OCI-LY7 (cell line): ENCODE data around the gene PAQR6. TPM values are rescaled to one million over a fixed set of nuclear protein-coding genes. Genes with fewer than 3 reads are reported as not detected.

Experiments used
- BruUV-seq: library from RNA; stranded (reverse); fragments of 400-500 nt; replicated peaks from 2 replicates; lab custom pipeline; 2021; lab: Mats Ljungman, UMichigan
- CTCF ChIA-PET: fragments of 300-600 bp; sonication (Branson Sonifier 250); formaldehyde crosslinking; loops from one replicate; lab custom pipeline; 2022; ENCODE audit warnings: antibody characterized with exemption; ENCODE audit not compliant: unreplicated experiment; lab: Charles Lee
- POLR2A ChIA-PET: fragments of 300-600 bp; sonication (Branson Sonifier 250); formaldehyde crosslinking; loops from one replicate; lab custom pipeline; 2022; ENCODE audit warnings: antibody characterized with exemption; lab: Charles Lee
- DNase-seq: peaks from one replicate; pipeline ENCODE4 v3.0.0-alpha.2; 2015; ENCODE audit warnings: low spot score
- H2AFZ ChIP-seq: fragments of 200-600 bp; sonication (generic), shearing (Covaris generic); 2 replicates; pipeline ENCODE4 v1.6.1; 2014; ENCODE audit warnings: mild to moderate bottlenecking, antibody characterized with exemption, low read length, moderate library complexity
- H3K27ac ChIP-seq: fragments of 200-600 bp; sonication (generic); 2 replicates; pipeline ENCODE4 v1.5.1; 2014; ENCODE audit warnings: mixed run types, low read depth, mild to moderate bottlenecking, moderate library complexity, low read length, inconsistent platforms; ENCODE audit not compliant: poor library complexity, severe bottlenecking
- H3K36me3 ChIP-seq: fragments of 200-600 bp; sonication (generic); 2 replicates; pipeline ENCODE4 v1.6.1; 2014; ENCODE audit warnings: mild to moderate bottlenecking, antibody characterized with exemption, low read length, moderate library complexity, mixed read lengths; ENCODE audit not compliant: insufficient read depth
- H3K4me1 ChIP-seq: fragments of 200-600 bp; sonication (generic); 2 replicates; pipeline ENCODE4 v1.5.1; 2014; ENCODE audit warnings: mild to moderate bottlenecking, low read length; ENCODE audit not compliant: insufficient read depth, poor library complexity, severe bottlenecking
- H3K4me2 ChIP-seq: fragments of 200-600 bp; sonication (generic); 2 replicates; pipeline ENCODE4 v1.6.1; 2014; ENCODE audit warnings: mild to moderate bottlenecking, low read length
- H3K4me3 ChIP-seq: fragments of 200-600 bp; sonication (generic); 2 replicates; pipeline ENCODE4 v1.5.1; 2014; ENCODE audit warnings: mild to moderate bottlenecking, low read depth, low read length; ENCODE audit not compliant: poor library complexity, severe bottlenecking
- H3K79me2 ChIP-seq: fragments of 200-600 bp; sonication (generic); 2 replicates; pipeline ENCODE4 v1.6.1; 2016; ENCODE audit warnings: low read depth, mild to moderate bottlenecking, low read length, moderate library complexity, mixed read lengths; ENCODE audit not compliant: insufficient read depth
- H3K9me2 ChIP-seq: fragments of 200-600 bp; sonication (generic); 2 replicates; pipeline ENCODE4 v1.6.1; 2016; ENCODE audit warnings: mild to moderate bottlenecking, low read length, mixed read lengths; ENCODE audit not compliant: insufficient read depth
- H3K9me3 ChIP-seq: fragments of 200-600 bp; sonication (generic); 2 replicates; pipeline ENCODE4 v1.6.1; 2014; ENCODE audit warnings: mild to moderate bottlenecking, mixed run types, low read length, mixed read lengths
- H4K20me1 ChIP-seq: fragments of 200-600 bp; sonication (generic); 2 replicates; pipeline ENCODE4 v1.6.1; 2014; ENCODE audit warnings: mild to moderate bottlenecking, antibody characterized with exemption, low read length, moderate library complexity, mixed read lengths; ENCODE audit not compliant: insufficient read depth
- EZH2phosphoT487 ChIP-seq: fragments of 200-600 bp; sonication (generic); IDR thresholded peaks from 2 replicates; pipeline ENCODE4 v1.6.1; 2018; ENCODE audit warnings: low read depth, borderline replicate concordance, mild to moderate bottlenecking, mixed run types, antibody characterized with exemption, low read length, moderate library complexity, mixed read lengths
- intact Hi-C: fragments of 100-400 bp; cut with micrococcal nuclease; formaldehyde crosslinking; loops from one replicate; pipeline ENCODE4 v1.10.0; 2022; ENCODE audit not compliant: unreplicated experiment
- total RNA-seq, 2 experiments: library from RNA; depleted of rRNA in 1 of 2; stranded (reverse); fragments of >200 nt in 1 of 2; shearing (Covaris generic) in 1 of 2; gene quantifications; 2 replicates each; pipeline ENCODE4 v1.2.3, GENCODE V29; 2014 to 2022
- TF ChIP-seq, protein P1 (sequence below): fragments of 200-600 bp; sonication (generic); conservative IDR thresholded peaks from 2 replicates; pipeline ENCODE4 v1.5.1; 2014; ENCODE audit warnings: mild to moderate bottlenecking, antibody characterized with exemption, low read length, moderate library complexity, mixed read lengths

Gene PAQR6
- total RNA-seq, 2 experiments from 2014 or later: 4.2 to 15.7 TPM

- Histone ChIP-seq H3K4me1 (peaks cover 26% of the 10 kb centered on the region), H2AFZ (peak overlapping the region; percentile 1; the same call in 1 of the 2 replicates), H3K36me3 (peaks cover 37% of the 10 kb centered on the region), H3K27ac (peak overlapping the region; percentile 66), H3K4me3 (peak overlapping the region; percentile 82), H3K4me2 (peak overlapping the region; percentile 96), H3K79me2 (peaks cover 43% of the 10 kb centered on the region), H3K9me3 (no peaks in the 10 kb centered on the region), H4K20me1 (peaks cover 19% of the 10 kb centered on the region; the same call in 1 of the 2 replicates), H3K9me2 (no peaks in the 10 kb centered on the region)
- ChIA-PET CTCF (interaction anchor here (0.7 to 1.5 kb wide), 2 partner anchors 11 to 155 kb away, joined by 3 to 4 read pairs; no protein-coding TSS in a partner anchor), POLR2A (interaction anchor here (0.5 to 2.8 kb wide), 7 partner anchors 10 to 154 kb away, joined by 3 to 11 read pairs (median 5); partner anchors contain the start of gene PMF1)
- no TSS peak for BruUV-seq
- peak; percentile 53 for DNase-seq
- intact Hi-C loops: loop anchor here (1.0 kb wide), 1 partner anchor 55 kb away; no protein-coding TSS in a partner anchor
- TF ChIP-seq EZH2phosphoT487: no peak
- TF ChIP-seq, protein P1, sequence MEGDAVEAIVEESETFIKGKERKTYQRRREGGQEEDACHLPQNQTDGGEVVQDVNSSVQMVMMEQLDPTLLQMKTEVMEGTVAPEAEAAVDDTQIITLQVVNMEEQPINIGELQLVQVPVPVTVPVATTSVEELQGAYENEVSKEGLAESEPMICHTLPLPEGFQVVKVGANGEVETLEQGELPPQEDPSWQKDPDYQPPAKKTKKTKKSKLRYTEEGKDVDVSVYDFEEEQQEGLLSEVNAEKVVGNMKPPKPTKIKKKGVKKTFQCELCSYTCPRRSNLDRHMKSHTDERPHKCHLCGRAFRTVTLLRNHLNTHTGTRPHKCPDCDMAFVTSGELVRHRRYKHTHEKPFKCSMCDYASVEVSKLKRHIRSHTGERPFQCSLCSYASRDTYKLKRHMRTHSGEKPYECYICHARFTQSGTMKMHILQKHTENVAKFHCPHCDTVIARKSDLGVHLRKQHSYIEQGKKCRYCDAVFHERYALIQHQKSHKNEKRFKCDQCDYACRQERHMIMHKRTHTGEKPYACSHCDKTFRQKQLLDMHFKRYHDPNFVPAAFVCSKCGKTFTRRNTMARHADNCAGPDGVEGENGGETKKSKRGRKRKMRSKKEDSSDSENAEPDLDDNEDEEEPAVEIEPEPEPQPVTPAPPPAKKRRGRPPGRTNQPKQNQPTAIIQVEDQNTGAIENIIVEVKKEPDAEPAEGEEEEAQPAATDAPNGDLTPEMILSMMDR: no peak
Measured at GRCh38 chr1:156281693-156282478, 34.0 kb upstream of the PAQR6 start.

DNA sequence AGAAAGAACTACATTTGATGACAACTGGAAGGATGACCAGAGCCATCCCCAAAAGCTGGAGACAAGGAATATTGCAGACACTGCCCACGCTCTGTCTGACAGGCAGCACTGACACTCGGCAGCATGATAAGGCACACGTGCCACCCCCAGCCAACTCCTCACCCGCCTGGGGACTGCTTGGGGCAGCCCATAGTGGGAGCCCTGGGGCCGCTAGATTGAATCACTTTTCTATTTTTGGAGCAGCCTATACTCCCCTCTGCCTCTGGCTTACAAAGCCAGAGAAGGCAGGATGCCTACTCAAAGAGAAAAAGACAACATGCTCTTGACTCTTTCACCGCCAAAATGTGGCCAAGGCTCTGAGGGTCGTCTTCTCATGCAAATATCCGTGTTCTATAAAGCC lies 33.4 kb upstream of the PAQR6 start:
- no peak for TF ChIP-seq EZH2phosphoT487
- TF ChIP-seq, protein P1: peak; percentile 38
- Histone ChIP-seq H3K27ac (peak overlapping the region; percentile 66), H3K79me2 (peaks cover 43% of the 10 kb centered on the region), H3K9me2 (no peaks in the 10 kb centered on the region), H2AFZ (no peak overlapping the region), H3K9me3 (no peaks in the 10 kb centered on the region), H3K4me2 (peak overlapping the region; percentile 96), H4K20me1 (peaks cover 19% of the 10 kb centered on the region; the same call in 1 of the 2 replicates), H3K36me3 (peaks cover 43% of the 10 kb centered on the region), H3K4me3 (peak overlapping the region; percentile 82), H3K4me1 (peaks cover 26% of the 10 kb centered on the region)
- peak; percentile 69 for DNase-seq
- BruUV-seq: no TSS peak
- intact Hi-C loops: no loop called here
- POLR2A ChIA-PET: interaction anchor here (0.5 to 2.8 kb wide), 3 partner anchors 45 to 146 kb away, joined by 3 to 11 read pairs (median 4); no protein-coding TSS in a partner anchor
- CTCF ChIA-PET: interaction anchor here (0.7 kb wide), 1 partner anchor 10 kb away, joined by 3 read pairs; no protein-coding TSS in a partner anchor
